Measurements from ENCODE around the gene PCDHA5. TPM values are rescaled to one million over a fixed set of nuclear protein-coding genes. Genes with fewer than 3 reads are reported as not detected.
A peak's percentile ranks its signal among the peaks of the same experiment; 100 is the strongest.
"Not testable (repeated sequence)": the region's sequence is repeated elsewhere in the genome, so short reads cannot be mapped to it uniquely, and the experiment has no call there.

The PCDHA5 gene
- total RNA-seq, 1 experiment from 2014 or later = 0.10 TPM

DNA sequence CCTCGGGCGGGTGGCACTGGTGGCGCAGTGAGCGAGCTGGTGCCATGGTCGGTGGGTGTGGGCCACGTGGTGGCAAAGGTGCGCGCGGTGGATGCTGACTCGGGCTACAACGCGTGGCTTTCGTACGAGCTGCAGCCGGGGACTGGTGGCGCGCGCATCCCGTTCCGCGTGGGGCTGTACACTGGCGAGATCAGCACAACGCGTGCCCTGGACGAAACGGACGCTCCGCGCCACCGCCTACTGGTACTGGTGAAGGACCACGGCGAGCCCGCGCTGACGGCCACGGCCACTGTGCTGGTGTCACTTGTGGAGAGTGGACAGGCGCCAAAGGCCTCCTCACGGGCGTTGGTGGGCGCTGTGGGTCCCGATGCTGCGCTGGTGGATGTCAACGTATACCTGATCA is 12.5 kb upstream of the PCDHA5 start:
- Histone ChIP-seq H3K4me3 (ENCODE audit: low read depth in 2 of 2, low read length in 2 of 2) (no peak overlapping the region), H3K27ac (ENCODE audit: low read length) (no peak overlapping the region), H3K4me1 (ENCODE audit: control insufficient read depth, insufficient read depth, low read length) (no peaks in the 10 kb centered on the region), H3K36me3 (ENCODE audit: control insufficient read depth, insufficient read depth, low read length) (no peaks in the 10 kb centered on the region), H3K9me3 (ENCODE audit: control insufficient read depth, insufficient read depth, low read depth, low read length) (peaks cover 3% of the 10 kb centered on the region; the same call in 1 of the 2 replicates), H3K27me3 (ENCODE audit: control insufficient read depth, insufficient read depth, low read length) (no peaks in the 10 kb centered on the region)
- ChIA-PET CTCF (no interaction called here), POLR2A (no interaction called here)
- intact Hi-C loops (cut with micrococcal nuclease; ENCODE audit: unreplicated experiment) (no loop called here), in situ Hi-C loops (cut with HindIII; ENCODE audit: low pct_unique_long_range_greater_than_20kb, low sequenced_read_pairs) (no loop called here)
- DNase-seq (ENCODE audit: low read depth, low spot score) = no peak
- TF ChIP-seq TCF7L2 (IDR thresholded peaks at IDR 0.05; ENCODE audit: low read depth, low read length) = no peak
- no peak for TF ChIP-seq SIN3A (IDR thresholded peaks at IDR 0.05; ENCODE audit: borderline replicate concordance, insufficient read depth, low read depth, low read length)
- TF ChIP-seq, protein P1, sequence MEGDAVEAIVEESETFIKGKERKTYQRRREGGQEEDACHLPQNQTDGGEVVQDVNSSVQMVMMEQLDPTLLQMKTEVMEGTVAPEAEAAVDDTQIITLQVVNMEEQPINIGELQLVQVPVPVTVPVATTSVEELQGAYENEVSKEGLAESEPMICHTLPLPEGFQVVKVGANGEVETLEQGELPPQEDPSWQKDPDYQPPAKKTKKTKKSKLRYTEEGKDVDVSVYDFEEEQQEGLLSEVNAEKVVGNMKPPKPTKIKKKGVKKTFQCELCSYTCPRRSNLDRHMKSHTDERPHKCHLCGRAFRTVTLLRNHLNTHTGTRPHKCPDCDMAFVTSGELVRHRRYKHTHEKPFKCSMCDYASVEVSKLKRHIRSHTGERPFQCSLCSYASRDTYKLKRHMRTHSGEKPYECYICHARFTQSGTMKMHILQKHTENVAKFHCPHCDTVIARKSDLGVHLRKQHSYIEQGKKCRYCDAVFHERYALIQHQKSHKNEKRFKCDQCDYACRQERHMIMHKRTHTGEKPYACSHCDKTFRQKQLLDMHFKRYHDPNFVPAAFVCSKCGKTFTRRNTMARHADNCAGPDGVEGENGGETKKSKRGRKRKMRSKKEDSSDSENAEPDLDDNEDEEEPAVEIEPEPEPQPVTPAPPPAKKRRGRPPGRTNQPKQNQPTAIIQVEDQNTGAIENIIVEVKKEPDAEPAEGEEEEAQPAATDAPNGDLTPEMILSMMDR (IDR thresholded peaks at IDR 0.05) = no peak
- BruUV-seq (replicated peaks) = no TSS peak
- ATAC-seq = no peak

DNA sequence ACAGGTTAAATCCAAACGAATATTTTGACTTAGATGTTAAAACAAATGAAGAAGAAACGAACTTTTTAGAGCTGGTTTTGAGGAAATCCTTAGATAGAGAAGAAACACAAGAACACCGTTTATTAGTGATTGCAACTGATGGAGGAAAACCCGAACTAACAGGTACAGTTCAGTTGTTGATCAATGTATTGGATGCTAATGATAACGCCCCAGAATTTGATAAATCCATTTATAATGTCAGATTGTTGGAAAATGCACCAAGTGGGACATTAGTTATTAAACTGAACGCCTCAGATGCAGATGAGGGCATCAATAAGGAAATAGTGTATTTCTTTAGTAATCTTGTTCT is 842 bp downstream of the PCDHA5 start:
- in situ Hi-C loops (cut with HindIII; ENCODE audit: low pct_unique_long_range_greater_than_20kb, low sequenced_read_pairs) (no loop called here), intact Hi-C loops (cut with micrococcal nuclease; ENCODE audit: unreplicated experiment) (no loop called here)
- ChIA-PET CTCF (no interaction called here), POLR2A (no interaction called here)
- no peak for DNase-seq (ENCODE audit: low read depth, low spot score)
- H3K4me1 ChIP-seq (ENCODE audit: control insufficient read depth, insufficient read depth, low read length) = no peaks in the 10 kb centered on the region
- 0 out of 2 replicates have a peak, but pooled peaks cover 6% of the 10 kb centered on the region for H3K9me3 ChIP-seq (ENCODE audit: control insufficient read depth, insufficient read depth, low read depth, low read length)
- TF ChIP-seq, protein P2, sequence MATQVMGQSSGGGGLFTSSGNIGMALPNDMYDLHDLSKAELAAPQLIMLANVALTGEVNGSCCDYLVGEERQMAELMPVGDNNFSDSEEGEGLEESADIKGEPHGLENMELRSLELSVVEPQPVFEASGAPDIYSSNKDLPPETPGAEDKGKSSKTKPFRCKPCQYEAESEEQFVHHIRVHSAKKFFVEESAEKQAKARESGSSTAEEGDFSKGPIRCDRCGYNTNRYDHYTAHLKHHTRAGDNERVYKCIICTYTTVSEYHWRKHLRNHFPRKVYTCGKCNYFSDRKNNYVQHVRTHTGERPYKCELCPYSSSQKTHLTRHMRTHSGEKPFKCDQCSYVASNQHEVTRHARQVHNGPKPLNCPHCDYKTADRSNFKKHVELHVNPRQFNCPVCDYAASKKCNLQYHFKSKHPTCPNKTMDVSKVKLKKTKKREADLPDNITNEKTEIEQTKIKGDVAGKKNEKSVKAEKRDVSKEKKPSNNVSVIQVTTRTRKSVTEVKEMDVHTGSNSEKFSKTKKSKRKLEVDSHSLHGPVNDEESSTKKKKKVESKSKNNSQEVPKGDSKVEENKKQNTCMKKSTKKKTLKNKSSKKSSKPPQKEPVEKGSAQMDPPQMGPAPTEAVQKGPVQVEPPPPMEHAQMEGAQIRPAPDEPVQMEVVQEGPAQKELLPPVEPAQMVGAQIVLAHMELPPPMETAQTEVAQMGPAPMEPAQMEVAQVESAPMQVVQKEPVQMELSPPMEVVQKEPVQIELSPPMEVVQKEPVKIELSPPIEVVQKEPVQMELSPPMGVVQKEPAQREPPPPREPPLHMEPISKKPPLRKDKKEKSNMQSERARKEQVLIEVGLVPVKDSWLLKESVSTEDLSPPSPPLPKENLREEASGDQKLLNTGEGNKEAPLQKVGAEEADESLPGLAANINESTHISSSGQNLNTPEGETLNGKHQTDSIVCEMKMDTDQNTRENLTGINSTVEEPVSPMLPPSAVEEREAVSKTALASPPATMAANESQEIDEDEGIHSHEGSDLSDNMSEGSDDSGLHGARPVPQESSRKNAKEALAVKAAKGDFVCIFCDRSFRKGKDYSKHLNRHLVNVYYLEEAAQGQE (IDR thresholded peaks at IDR 0.05; ENCODE audit: insufficient read depth in 1 of 2, low read depth in 2 of 2, low read length in 1 of 2) = no peak
- TF ChIP-seq TCF7L2 (IDR thresholded peaks at IDR 0.05; ENCODE audit: low read depth, low read length) (no peak), SIN3A (IDR thresholded peaks at IDR 0.05; ENCODE audit: borderline replicate concordance, insufficient read depth, low read depth, low read length) (no peak), POLR2AphosphoS5 (IDR thresholded peaks at IDR 0.05; ENCODE audit: low read depth, low read length) (no peak)
- TF ChIP-seq, protein P1 (IDR thresholded peaks at IDR 0.05) = peak; percentile 20; the same call in 1 of the 2 replicates
- no peak overlapping the region for H3K27ac ChIP-seq (ENCODE audit: low read length)
- no peak overlapping the region for H3K4me3 ChIP-seq (ENCODE audit: low read depth in 2 of 2, low read length in 2 of 2)
- BruUV-seq (replicated peaks) = no TSS peak
- no peaks in the 10 kb centered on the region for H3K27me3 ChIP-seq (ENCODE audit: control insufficient read depth, insufficient read depth, low read length)
- H3K36me3 ChIP-seq (ENCODE audit: control insufficient read depth, insufficient read depth, low read length) = no peaks in the 10 kb centered on the region
- no peak for ATAC-seq

DNA sequence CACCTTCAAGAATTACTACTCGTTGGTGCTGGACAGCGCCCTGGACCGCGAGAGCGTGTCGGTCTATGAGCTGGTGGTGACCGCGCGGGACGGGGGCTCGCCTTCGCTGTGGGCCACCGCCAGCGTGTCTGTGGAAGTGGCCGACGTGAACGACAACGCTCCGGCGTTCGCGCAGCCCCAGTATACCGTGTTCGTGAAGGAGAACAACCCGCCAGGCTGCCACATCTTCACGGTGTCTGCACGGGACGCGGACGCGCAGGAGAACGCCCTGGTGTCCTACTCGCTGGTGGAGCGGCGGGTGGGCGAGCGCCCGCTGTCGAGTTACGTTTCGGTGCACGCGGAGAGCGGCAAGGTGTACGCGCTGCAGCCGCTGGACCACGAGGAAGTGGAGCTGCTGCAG is 1.6 kb downstream of the PCDHA5 start:
- intact Hi-C loops (cut with micrococcal nuclease; ENCODE audit: unreplicated experiment); POLR2A ChIA-PET; H3K27me3 ChIP-seq (ENCODE audit: control insufficient read depth, insufficient read depth, low read length); ATAC-seq; H3K9me3 ChIP-seq (ENCODE audit: control insufficient read depth, insufficient read depth, low read depth, low read length); DNase-seq (ENCODE audit: low read depth, low spot score); H3K4me3 ChIP-seq (ENCODE audit: low read depth in 2 of 2, low read length in 2 of 2); CTCF ChIA-PET; H3K4me1 ChIP-seq (ENCODE audit: control insufficient read depth, insufficient read depth, low read length); in situ Hi-C loops (cut with HindIII; ENCODE audit: low pct_unique_long_range_greater_than_20kb, low sequenced_read_pairs); H3K36me3 ChIP-seq (ENCODE audit: control insufficient read depth, insufficient read depth, low read length); BruUV-seq (replicated peaks); H3K27ac ChIP-seq (ENCODE audit: low read length): not testable (repeated sequence)

All from Panc1 (cell line).